ENCODE data around the gene TDRD6.

- no peak for TF ChIP-seq CTCF (IDR thresholded peaks at IDR 0.05)
- TF ChIP-seq PBX3 (IDR thresholded peaks at IDR 0.05): no peak
- no peak for TF ChIP-seq EZH2phosphoT487 (IDR thresholded peaks at IDR 0.05; ENCODE audit: borderline replicate concordance, low read depth)
These were observed 34.1 kb upstream of the TDRD6 start for GRCh38 chr6:46653439-46654195.

Data from SK-N-SH (cell line).